SK-MEL-5 (cell line): ENCODE measurements around the gene ZFAND5. TPM values are rescaled to one million over a fixed set of nuclear protein-coding genes. Genes with fewer than 3 reads are reported as not detected.

Experiments used
- DNase-seq: peaks from one replicate; pipeline ENCODE4 v3.0.0-alpha.2; 2016; ENCODE audit warnings: low read depth, low spot score
- in situ Hi-C: cut with HindIII; loops from 2 replicates; pipeline ENCODE4 v1.10.0; 2016; ENCODE audit warnings: low sequenced_read_pairs, high pct_unique_total_duplicates, low pct_unique_long_range_greater_than_20kb
- total RNA-seq: library from RNA; depleted of rRNA; stranded (reverse); fragments of >200 nt; shearing (Covaris generic); gene quantifications from 2 replicates; pipeline ENCODE4 v1.2.3, GENCODE V29; 2014

The ZFAND5 gene
- total RNA-seq, 1 experiment from 2014 or later: 214 TPM

DNA sequence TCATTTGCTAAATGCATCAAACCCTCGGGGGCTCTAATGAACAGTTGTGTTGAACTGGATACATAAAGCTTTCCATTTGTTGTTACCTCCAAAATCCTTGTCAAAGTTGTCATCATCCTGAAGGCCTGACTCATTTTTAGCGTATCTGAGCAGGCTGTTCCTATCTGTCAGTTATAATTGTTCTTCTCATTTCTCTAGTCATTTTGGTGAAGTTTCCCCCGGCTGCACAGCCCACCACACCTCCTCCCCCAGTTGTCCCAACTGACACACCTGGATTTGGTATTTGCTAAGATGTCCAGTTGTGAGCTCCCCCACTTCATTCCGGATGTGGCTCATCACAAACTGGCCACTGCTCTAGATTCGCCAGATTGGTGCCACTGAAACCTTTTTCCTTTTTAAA is 27.7 kb downstream of the ZFAND5 start:
- no peak for DNase-seq
- in situ Hi-C loops: no loop called here

- in situ Hi-C loops: no loop called here
- no peak for DNase-seq
These were observed 30.2 kb downstream of the ZFAND5 start for GRCh38 chr9:72334658-72335337.

- in situ Hi-C loops: no loop called here
- no peak for DNase-seq
These were observed 31.3 kb downstream of the ZFAND5 start for GRCh38 chr9:72333709-72334108.

- DNase-seq: no peak
- in situ Hi-C loops: no loop called here
These were observed 31.8 kb downstream of the ZFAND5 start for GRCh38 chr9:72333197-72333596.

DNA sequence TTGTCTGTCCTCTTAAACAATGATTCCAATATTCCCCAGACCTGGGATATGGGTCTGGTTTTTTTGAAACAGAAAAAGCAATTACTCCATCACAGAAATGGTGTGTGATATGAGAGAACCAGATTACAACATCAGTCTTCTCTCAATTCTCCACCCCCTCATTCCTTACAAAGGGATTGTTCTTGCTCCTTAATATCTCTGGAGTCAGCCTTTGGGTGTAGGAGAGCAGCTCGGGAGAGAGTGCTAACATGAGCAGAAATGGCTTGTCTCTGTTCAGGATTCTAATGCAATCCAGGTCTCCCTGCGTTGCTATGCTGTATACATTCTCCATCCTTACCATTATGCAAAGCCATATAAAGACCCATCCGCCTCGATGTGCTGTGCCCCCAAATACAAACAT is 32.7 kb downstream of the ZFAND5 start:
- no peak for DNase-seq
- in situ Hi-C loops: no loop called here

GRCh38 chr9:72327631-72328030 is 37.4 kb downstream of the ZFAND5 start:
- in situ Hi-C loops: no loop called here
- no peak for DNase-seq

DNA sequence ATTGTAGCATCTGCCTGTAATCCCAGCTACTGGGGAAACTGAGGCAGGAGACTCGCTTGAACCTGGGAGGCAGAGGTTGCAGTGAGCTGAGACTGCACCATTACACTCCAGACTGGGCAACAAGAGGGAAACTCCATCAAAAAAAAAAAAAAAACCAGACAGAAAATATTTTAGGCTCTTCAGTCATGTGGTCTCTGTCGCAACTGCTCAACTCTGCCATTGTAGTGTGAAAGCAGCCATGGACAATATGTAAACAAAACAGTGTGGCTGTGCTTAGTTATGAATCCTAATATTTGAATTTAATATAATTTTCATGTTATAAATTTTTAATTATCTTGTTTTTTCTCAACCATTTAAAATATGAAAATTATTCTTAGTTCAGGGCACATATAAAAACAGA is 38.4 kb downstream of the ZFAND5 start:
- in situ Hi-C loops: no loop called here
- DNase-seq: no peak

DNA sequence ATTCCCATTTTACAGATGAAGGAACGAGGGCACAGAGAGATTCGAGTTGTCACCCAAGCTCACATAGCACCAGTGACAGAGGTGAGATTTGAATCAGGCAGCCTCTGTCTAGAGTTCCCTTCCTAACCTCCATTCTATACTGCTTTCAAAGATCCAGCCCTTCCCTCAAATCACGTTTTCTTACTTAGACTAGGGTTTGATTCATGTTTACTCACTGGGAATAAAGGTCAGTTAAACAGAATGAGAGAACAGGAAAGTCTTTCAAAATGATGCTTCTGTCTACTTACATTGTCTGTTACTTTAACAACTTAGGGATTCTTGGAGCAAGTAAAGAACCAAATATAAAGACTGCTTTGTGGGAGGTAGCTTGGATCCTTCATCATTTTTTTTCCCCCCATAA is 40.0 kb downstream of the ZFAND5 start:
- in situ Hi-C loops: no loop called here
- peak; percentile 79 for DNase-seq

- no peak for DNase-seq
- in situ Hi-C loops: no loop called here
These were observed 42.3 kb downstream of the ZFAND5 start for GRCh38 chr9:72322678-72323077.

DNA sequence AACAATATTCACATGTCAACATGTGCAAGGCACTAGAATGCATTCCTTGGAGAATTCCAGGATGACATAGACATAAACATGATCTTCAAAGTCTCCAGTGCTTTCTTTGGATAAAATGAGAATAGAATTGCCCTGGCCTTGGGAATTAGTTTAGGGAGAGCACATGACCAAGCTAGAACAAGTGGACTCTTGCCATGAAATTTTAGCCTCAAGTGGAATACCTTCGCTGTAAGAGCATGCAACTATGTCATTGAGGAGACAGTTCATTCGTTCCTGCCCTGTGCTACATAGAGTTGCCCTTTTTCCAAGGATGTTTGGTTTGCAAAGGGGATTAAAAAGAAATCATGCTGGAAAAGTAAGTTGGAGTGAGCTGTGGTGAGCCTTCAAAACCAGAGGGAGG is 42.7 kb downstream of the ZFAND5 start:
- no peak for DNase-seq
- in situ Hi-C loops: no loop called here

- peak; percentile 61 for DNase-seq
- in situ Hi-C loops: no loop called here
These were observed 49.3 kb downstream of the ZFAND5 start for GRCh38 chr9:72315510-72316311.

DNA sequence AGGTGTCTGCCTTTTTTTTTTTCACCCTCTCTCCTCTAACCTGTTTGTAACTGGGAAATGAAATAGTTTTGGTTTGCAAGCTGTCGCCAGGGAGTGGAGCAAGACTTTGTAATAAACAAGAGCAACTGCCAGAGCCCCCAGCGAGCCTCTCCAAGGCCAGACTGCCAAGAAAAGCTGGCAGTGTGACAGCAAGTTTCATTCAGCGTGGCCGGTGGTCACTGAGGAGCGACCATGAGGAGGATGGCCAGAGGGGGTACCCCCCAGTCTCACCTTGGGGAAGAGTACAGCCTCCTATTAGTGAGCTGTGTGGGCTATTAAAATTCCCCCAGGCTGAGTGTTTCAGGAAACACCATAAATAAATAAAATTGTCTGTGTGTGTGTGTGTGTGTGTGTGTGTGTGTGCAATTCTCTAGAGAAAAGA is 49.9 kb downstream of the ZFAND5 start:
- in situ Hi-C loops: no loop called here
- DNase-seq: no peak

DNA sequence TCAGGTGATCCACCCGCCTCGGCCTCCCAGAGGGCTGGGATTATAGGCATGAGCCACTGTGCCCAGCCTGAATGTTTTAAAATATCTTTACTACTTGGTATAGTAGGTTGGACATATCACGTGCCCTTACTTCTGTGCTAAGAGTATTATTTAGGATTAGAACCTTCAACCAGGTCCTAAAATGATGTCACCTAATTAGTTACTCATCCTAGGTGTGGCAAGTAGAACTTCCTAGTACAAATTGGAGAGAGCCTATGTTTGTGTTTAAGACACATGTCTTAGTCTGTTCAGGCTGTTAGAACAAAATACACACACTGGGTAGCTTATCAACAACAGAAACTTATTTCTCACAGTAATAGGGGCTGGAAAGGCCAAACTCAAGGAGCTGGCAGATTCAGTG is 51.5 kb downstream of the ZFAND5 start:
- in situ Hi-C loops: no loop called here
- DNase-seq: no peak

DNA sequence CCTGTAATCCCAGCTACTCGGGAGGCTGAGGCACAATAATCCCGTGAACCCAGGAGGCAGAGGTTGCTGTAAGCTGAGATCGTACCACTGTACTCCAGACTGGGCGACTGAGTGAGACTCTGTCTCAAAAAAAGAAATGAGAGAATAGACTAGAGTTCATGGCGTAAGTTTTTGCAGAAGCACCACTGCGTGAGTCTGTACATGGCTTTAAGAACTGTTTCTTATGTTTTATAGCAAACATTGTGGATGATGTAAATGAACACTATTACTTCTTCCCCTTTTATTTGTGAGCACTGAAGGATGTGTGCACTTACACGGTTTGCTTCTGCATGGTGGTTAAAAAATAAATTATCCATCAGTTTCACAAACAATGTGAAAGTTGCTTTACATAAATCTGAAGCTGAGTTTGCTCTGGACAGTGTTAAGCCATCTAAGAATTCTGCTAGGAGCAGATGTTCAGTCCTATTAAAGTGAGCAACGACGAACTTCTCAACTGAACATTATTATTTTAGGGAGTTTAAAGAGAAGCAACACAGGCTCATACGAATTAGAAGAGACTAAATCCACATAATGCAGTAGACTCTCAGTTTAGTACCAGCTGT is 52.5 kb downstream of the ZFAND5 start:
- in situ Hi-C loops: no loop called here
- no peak for DNase-seq

GRCh38 chr9:72309364-72310133 is 55.5 kb downstream of the ZFAND5 start:
- no peak for DNase-seq

GRCh38 chr9:72306761-72307160 is 58.2 kb downstream of the ZFAND5 start:
- in situ Hi-C loops: no loop called here
- DNase-seq: no peak

More at GRCh38 chr9:72309364-72310133, 55.5 kb downstream of the ZFAND5 start:
- in situ Hi-C loops: no loop called here

- in situ Hi-C loops: no loop called here
- no peak for DNase-seq
These were observed 59.3 kb downstream of the ZFAND5 start for GRCh38 chr9:72305707-72306106.

- peak; percentile 59 for DNase-seq
- in situ Hi-C loops: no loop called here
These were observed 59.9 kb downstream of the ZFAND5 start for GRCh38 chr9:72305102-72305546.
